HEK293T (cell line): ENCODE results near the gene CDK14.

ENCODE experiments used
- FOXM1 ChIP-seq: fragments of 450-650 bp; IDR thresholded peaks from 2 replicates; pipeline ENCODE4 v1.6.1; 2017; ENCODE audit warnings: mild to moderate bottlenecking, borderline replicate concordance
- NFRKB ChIP-seq: fragments of 450-650 bp; IDR thresholded peaks from 2 replicates; pipeline ENCODE4 v1.6.1; 2016; ENCODE audit warnings: mild to moderate bottlenecking, moderate library complexity
- SP1 ChIP-seq: fragments of 450-650 bp; IDR thresholded peaks from 2 replicates; pipeline ENCODE4 v1.6.1; 2017
- SUZ12 ChIP-seq: fragments of 450-650 bp; IDR thresholded peaks from 2 replicates; pipeline ENCODE4 v1.6.1; 2016; ENCODE audit warnings: mild to moderate bottlenecking
- TARDBP ChIP-seq: fragments of 450-650 bp; IDR thresholded peaks from 2 replicates; pipeline ENCODE4 v1.6.1; 2016

GRCh38 chr7:90705391-90706071, 109.4 kb downstream of the CDK14 start:
- TF ChIP-seq SUZ12 (no peak), TARDBP (no peak), SP1 (no peak), FOXM1 (no peak), NFRKB (no peak)
